ENCODE data around the gene PKDREJ. TPM values are rescaled to one million over a fixed set of nuclear protein-coding genes. Genes with fewer than 3 reads are reported as not detected.

Gene PKDREJ
- total and polyA plus RNA-seq, 8 donors: 0.05 to 0.76 (median 0.62) TPM; not detected in 1

- Histone ChIP-seq H3K9me3 (peaks cover 0 to 7% of the 10 kb centered on the region in 2 donors), H3K27ac (no peak overlapping the region), H3K4me1 (peaks cover 0 to 36% of the 10 kb centered on the region in 2 donors), H3K36me3 (peaks cover 0 to 82% of the 10 kb centered on the region in 2 donors), H3K4me3 (no peak overlapping the region), H3K27me3 (no peaks in the 10 kb centered on the region)
- DNase-seq (no peak), ATAC-seq (no peak)
- intact Hi-C loops (cut with DNase I): no loop called here
- TF ChIP-seq CTCF (IDR thresholded peaks at IDR 0.05): no peak
Measured at GRCh38 chr22:46289244-46289891, 26.2 kb upstream of the PKDREJ start.

- Histone ChIP-seq H3K27me3 (no peaks in the 10 kb centered on the region), H3K36me3 (peaks cover 0 to 87% of the 10 kb centered on the region in 2 donors), H3K4me1 (peaks cover 0 to 34% of the 10 kb centered on the region in 2 donors), H3K27ac (peak overlapping the region in 1 of 2 donors; percentile 78), H3K4me3 (peak overlapping the region in 1 of 2 donors; percentile 28), H3K9me3 (peaks cover 0 to 7% of the 10 kb centered on the region in 2 donors)
- no peak for DNase-seq
- ATAC-seq: no peak
- intact Hi-C loops (cut with DNase I): no loop called here
- no peak for TF ChIP-seq CTCF (IDR thresholded peaks at IDR 0.05)
Measured at GRCh38 chr22:46288846-46289243, 25.7 kb upstream of the PKDREJ start.

GRCh38 chr22:46287873-46288751 lies 25.0 kb upstream of the PKDREJ start:
- ATAC-seq: peak; percentile 36
- H3K27me3 ChIP-seq: no peaks in the 10 kb centered on the region
- H3K9me3 ChIP-seq: peaks cover 0 to 7% of the 10 kb centered on the region in 2 donors
- peak overlapping the region in 1 of 2 donors; percentile 28 for H3K4me3 ChIP-seq
- intact Hi-C loops (cut with DNase I): no loop called here
- peak overlapping the region; percentile 14 to 78 for H3K27ac ChIP-seq
- TF ChIP-seq CTCF (IDR thresholded peaks at IDR 0.05): no peak
- DNase-seq: peak in 2 of 4 donors; percentile 20 to 89
- H3K36me3 ChIP-seq: peaks cover 0 to 88% of the 10 kb centered on the region in 2 donors
- peaks cover 0 to 27% of the 10 kb centered on the region in 2 donors for H3K4me1 ChIP-seq

GRCh38 chr22:46286941-46287872 lies 24.1 kb upstream of the PKDREJ start:
- H3K4me3 ChIP-seq: peak overlapping the region in 1 of 2 donors; percentile 28
- intact Hi-C loops (cut with DNase I): no loop called here
- ATAC-seq (no peak), DNase-seq (no peak)
- peaks cover 0 to 88% of the 10 kb centered on the region in 2 donors for H3K36me3 ChIP-seq
- H3K27me3 ChIP-seq: no peaks in the 10 kb centered on the region
- peaks cover 0 to 24% of the 10 kb centered on the region in 2 donors for H3K4me1 ChIP-seq
- no peak for TF ChIP-seq CTCF (IDR thresholded peaks at IDR 0.05)
- H3K9me3 ChIP-seq: peaks cover 0 to 7% of the 10 kb centered on the region in 2 donors
- H3K27ac ChIP-seq: peak overlapping the region in 1 of 2 donors; percentile 78

Measured in left lung (tissue), 10 donors.